GM12878 (cell line): ENCODE results near the gene C20orf173. TPM values are rescaled to one million over a fixed set of nuclear protein-coding genes. Genes with fewer than 3 reads are reported as not detected.

Experiments
- ATAC-seq: fragments of 200-7000 bp; cut with Tn5 transposase; 3 replicates; pipeline ENCODE4 v1.9.1; 2020; ENCODE audit warnings: mild to moderate bottlenecking, moderate library complexity
- BruUV-seq: library from RNA; stranded (reverse); fragments of 400-500 nt; replicated peaks from 2 replicates; lab custom pipeline; 2021; lab: Mats Ljungman, UMichigan
- CTCF ChIA-PET: fragments of 300-600 bp; sonication (Branson Sonifier 250); formaldehyde crosslinking; extraction: SDS; loops from one replicate; lab custom pipeline; 2021; ENCODE audit warnings: inconsistent platforms; lab: Yijun Ruan, JAX
- POLR2A ChIA-PET: fragments of 350-600 bp; formaldehyde crosslinking; extraction: SDS; loops from one replicate; lab custom pipeline; 2021; ENCODE audit warnings: inconsistent platforms; lab: Charles Lee
- RAD21 ChIA-PET: fragments of 300-600 bp; sonication (Branson Sonifier 250); formaldehyde crosslinking; loops from one replicate; lab custom pipeline; 2023; ENCODE audit warnings: antibody characterized with exemption; ENCODE audit not compliant: unreplicated experiment; lab: Charles Lee
- SMC1A ChIA-PET: fragments of 300-600 bp; sonication (Branson Sonifier 250); formaldehyde crosslinking; loops from one replicate; lab custom pipeline; 2023; ENCODE audit not compliant: unreplicated experiment, uncharacterized antibody; lab: Charles Lee
- DNase-seq: peaks from one replicate; pipeline ENCODE4 v3.0.0-alpha.2; 2011; ENCODE audit warnings: low read depth, low spot score
- FAIRE-seq: peaks from 3 replicates; lab custom pipeline; 2011; peaks lifted over from hg19 to GRCh38; lab: Jason Lieb, UNC
- H2AFZ ChIP-seq: 2 replicates; pipeline ENCODE4 v1.6.0; 2011; ENCODE audit warnings: low read depth, low read length, control low read depth; ENCODE audit not compliant: control insufficient read depth
- H3K27ac ChIP-seq: 2 replicates; pipeline ENCODE4 v1.5.1; 2011; ENCODE audit warnings: control low read depth; ENCODE audit not compliant: control insufficient read depth, insufficient read depth
- H3K27me3 ChIP-seq, 2 experiments: replicated peaks in 1 of 2; 2 replicates each; pipeline versions ENCODE4 v1.6.0 to v1.6.1; 2011; ENCODE audit warnings: low read length in 1 of 2; ENCODE audit not compliant: control insufficient read depth in 2 of 2, insufficient read depth in 2 of 2
- H3K36me3 ChIP-seq, 2 experiments: 2 replicates each; pipeline ENCODE4 v1.5.1; 2011; ENCODE audit warnings: low read length in 1 of 2; ENCODE audit not compliant: control insufficient read depth in 2 of 2, insufficient read depth in 2 of 2
- H3K4me1 ChIP-seq: 2 replicates; pipeline ENCODE4 v1.6.1; 2011; ENCODE audit warnings: mild to moderate bottlenecking, low read length, moderate library complexity, mixed read lengths; ENCODE audit not compliant: control insufficient read depth, insufficient read depth
- H3K4me2 ChIP-seq: 2 replicates; pipeline ENCODE4 v1.6.0; 2011; ENCODE audit warnings: control low read depth; ENCODE audit not compliant: control insufficient read depth, insufficient read depth
- H3K4me3 ChIP-seq: fragments of 200-600 bp; sonication (generic); 2 replicates; pipeline ENCODE4 v1.5.1; 2016
- H3K79me2 ChIP-seq: 2 replicates; pipeline ENCODE4 v1.6.0; 2011; ENCODE audit warnings: low read length; ENCODE audit not compliant: control insufficient read depth, insufficient read depth
- H3K9ac ChIP-seq: 2 replicates; pipeline ENCODE4 v1.8.0; 2011; ENCODE audit warnings: low read length, control low read depth, mixed read lengths; ENCODE audit not compliant: control insufficient read depth, insufficient read depth
- H3K9me3 ChIP-seq: replicated peaks from 3 replicates; pipeline ENCODE4 v1.5.1; 2011; ENCODE audit warnings: mild to moderate bottlenecking, low read length; ENCODE audit not compliant: control insufficient read depth, insufficient read depth
- H4K20me1 ChIP-seq: 2 replicates; pipeline ENCODE4 v1.6.0; 2011; ENCODE audit not compliant: control insufficient read depth, insufficient read depth
- ATF2 ChIP-seq: IDR thresholded peaks from 2 replicates; pipeline ENCODE4 v1.6.1; 2012; ENCODE audit warnings: low read length, inconsistent platforms
- CBFB ChIP-seq: IDR thresholded peaks from 2 replicates; pipeline ENCODE4 v1.6.1; 2016; ENCODE audit warnings: antibody characterized with exemption, low read depth
- EGR1 ChIP-seq, 2 experiments: IDR thresholded peaks; 1 replicate in 1 of 2; 2 replicates in 1 of 2; pipeline ENCODE4 v1.6.1; 2011 to 2012; ENCODE audit warnings: low read depth in 2 of 2, low read length in 2 of 2, borderline replicate concordance in 1 of 2, mild to moderate bottlenecking in 1 of 2, moderate library complexity in 1 of 2
- GATAD2B ChIP-seq: fragments of 450-650 bp; conservative IDR thresholded peaks from 2 replicates; pipeline ENCODE4 v1.6.1; 2017; ENCODE audit warnings: low read depth, mild to moderate bottlenecking, moderate library complexity
- POLR2AphosphoS2 ChIP-seq: IDR thresholded peaks from 2 replicates; pipeline ENCODE4 v1.6.1; 2011; ENCODE audit warnings: low read depth, mild to moderate bottlenecking, low read length, improper control_type of control experiment, moderate library complexity
- RAD21 ChIP-seq: IDR thresholded peaks from 2 replicates; pipeline ENCODE4 v1.6.1; 2011; ENCODE audit warnings: mild to moderate bottlenecking, low read depth, low read length, moderate library complexity; ENCODE audit not compliant: insufficient read depth
- RUNX3 ChIP-seq: IDR thresholded peaks from 2 replicates; pipeline ENCODE4 v1.6.1; 2012; ENCODE audit warnings: low read length, inconsistent platforms
- STAT1 ChIP-seq: fragments of 450-650 bp; conservative IDR thresholded peaks from 2 replicates; pipeline ENCODE4 v1.6.1; 2014; ENCODE audit warnings: antibody characterized with exemption, mild to moderate bottlenecking
- STAT3 ChIP-seq: IDR thresholded peaks from 2 replicates; pipeline ENCODE4 v1.6.1; 2011; ENCODE audit warnings: low read depth, low read length, improper control_type of control experiment
- SUPT20H ChIP-seq: IDR thresholded peaks from 2 replicates; pipeline ENCODE4 v1.6.1; 2011; ENCODE audit warnings: low read depth, mild to moderate bottlenecking, low read length, moderate library complexity, borderline replicate concordance; ENCODE audit not compliant: control insufficient read depth
- TCF3 ChIP-seq: IDR thresholded peaks from 2 replicates; pipeline ENCODE4 v1.6.1; 2012; ENCODE audit warnings: low read depth, mild to moderate bottlenecking, low read length, borderline replicate concordance; ENCODE audit not compliant: insufficient read depth
- ZNF217 ChIP-seq: fragments of 450-650 bp; IDR thresholded peaks from 2 replicates; pipeline ENCODE4 v1.6.1; 2017; ENCODE audit warnings: antibody characterized with exemption, mild to moderate bottlenecking
- ZNF384 ChIP-seq: IDR thresholded peaks from 2 replicates; pipeline ENCODE4 v1.6.1; 2012; ENCODE audit warnings: low read depth, mild to moderate bottlenecking, low read length, improper control_type of control experiment, borderline replicate concordance
- ZZZ3 ChIP-seq: IDR thresholded peaks from 2 replicates; pipeline ENCODE4 v1.6.1; 2011; ENCODE audit warnings: low read depth; ENCODE audit not compliant: control insufficient read depth, insufficient read length
- in situ Hi-C: fragments of 300-500 bp; cut with MboI; formaldehyde crosslinking; loops from 9 replicates; pipeline ENCODE4 v1.14.3; 2018; ENCODE audit warnings: mixed read lengths
- intact Hi-C: fragments of 100-400 bp; cut with micrococcal nuclease; formaldehyde crosslinking; loops from one replicate; pipeline ENCODE4 v1.14.2; 2022; ENCODE audit not compliant: unreplicated experiment
- polyA plus RNA-seq, 11 experiments: library from polyadenylated mRNA; depleted of rRNA in 4 of 11; unstranded in 6 of 11; stranded (reverse) in 5 of 11; fragments of >200 nt; fragmentation: Nextera tagmentation in 4 of 11; fragmentation: Illumina TruSeq in 1 of 11; extraction: Ambion mirVana in 4 of 11; extraction: Trizol in 1 of 11; gene quantifications; 1 replicate in 1 of 11; 2 replicates in 10 of 11; pipeline versions ENCODE4 v1.2.1 to v1.2.3, GENCODE V29; 2011 to 2016; ENCODE audit warnings: inconsistent platforms in 2 of 11, missing spikeins in 2 of 11, low read depth in 1 of 11
- total RNA-seq, 4 experiments: library from RNA; depleted of rRNA in 3 of 4; stranded (reverse); fragments of >200 nt in 3 of 4; fragmentation: Illumina TruSeq in 1 of 4; extraction: Trizol in 1 of 4; gene quantifications; 2 replicates each; pipeline versions ENCODE4 v1.2.1 to v1.2.3, GENCODE V29; 2013 to 2021
- TF ChIP-seq, protein P1 (sequence below): fragments of 150-350 bp; IDR thresholded peaks from 2 replicates; pipeline ENCODE4 v1.6.1; 2014; ENCODE audit warnings: mild to moderate bottlenecking, low read depth, low read length
- TF ChIP-seq, protein P2 (sequence below): fragments of 450-650 bp; formaldehyde crosslinking; IDR thresholded peaks from 2 replicates; pipeline ENCODE4 v1.4.0; 2022; ENCODE audit warnings: mild to moderate bottlenecking, moderate library complexity
- TF ChIP-seq, protein P3 (sequence below): fragments of 450-650 bp; IDR thresholded peaks from 2 replicates; pipeline ENCODE4 v1.6.1; 2018; ENCODE audit warnings: mild to moderate bottlenecking, low read depth, moderate library complexity; ENCODE audit not compliant: partially characterized antibody

C20orf173 gene
- total and polyA plus RNA-seq, 10 of the 15 experiments (the other 5 are each of a cell fraction or from before 2014, with no cell fraction given), result not detected

DNA sequence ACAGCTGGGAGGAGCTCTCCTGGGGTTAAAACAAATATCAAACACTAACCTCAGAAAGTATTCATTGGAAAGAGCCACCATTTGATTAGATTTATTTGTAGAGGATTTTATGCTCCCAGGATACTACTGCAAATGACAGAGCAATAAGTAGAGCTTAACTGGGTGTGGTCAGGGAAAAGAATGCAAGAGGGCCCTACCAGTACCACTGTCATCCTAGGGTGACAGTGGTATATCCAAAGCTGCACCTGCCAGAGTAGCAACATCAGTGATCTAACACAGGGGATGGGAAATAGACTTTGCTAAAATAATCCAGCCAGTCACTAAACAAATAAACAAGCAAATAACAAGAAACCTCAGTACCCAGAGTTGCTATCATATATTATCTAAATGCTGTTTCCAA lies 42.1 kb upstream of the C20orf173 start:
- BruUV-seq, result no TSS peak
- H3K79me2 ChIP-seq, result no peaks in the 10 kb centered on the region
- ChIA-PET SMC1A (no interaction called here), RAD21 (no interaction called here), POLR2A (no interaction called here), CTCF (interaction anchor here (0.9 to 1.2 kb wide), 2 partner anchors 19 to 50 kb away, joined by 3 read pairs; no protein-coding TSS in a partner anchor)
- no peak overlapping the region for H3K4me3 ChIP-seq
- H3K36me3 ChIP-seq, result no peaks in the 10 kb centered on the region
- in situ Hi-C loops, result no loop called here
- no peak overlapping the region for H3K27ac ChIP-seq
- intact Hi-C loops, result no loop called here
- no peak for DNase-seq
- no peak overlapping the region for H3K4me2 ChIP-seq
- no peak for ATAC-seq
- H3K9me3 ChIP-seq, result peaks cover 2% of the 10 kb centered on the region; the same call in 1 of the 3 replicates
- no peak overlapping the region for H2AFZ ChIP-seq
- H3K9ac ChIP-seq, result no peak overlapping the region
- no peaks in the 10 kb centered on the region for H4K20me1 ChIP-seq
- no peak for FAIRE-seq
- no peaks in the 10 kb centered on the region for H3K27me3 ChIP-seq
- H3K4me1 ChIP-seq, result no peaks in the 10 kb centered on the region
- TF ChIP-seq ZZZ3, result no peak
- TF ChIP-seq ZNF384, result no peak
- TF ChIP-seq GATAD2B, result no peak
- no peak for TF ChIP-seq EGR1 (IDR thresholded peaks at IDR 0.05; ENCODE audit: borderline replicate concordance in 1 of 2, low read depth in 2 of 2, low read length in 2 of 2)
- TF ChIP-seq ZNF217, result no peak
- TF ChIP-seq STAT3, result no peak
- no peak for TF ChIP-seq RAD21
- no peak for TF ChIP-seq RUNX3
- TF ChIP-seq CBFB, result no peak
- TF ChIP-seq TCF3, result no peak
- TF ChIP-seq, protein P1, sequence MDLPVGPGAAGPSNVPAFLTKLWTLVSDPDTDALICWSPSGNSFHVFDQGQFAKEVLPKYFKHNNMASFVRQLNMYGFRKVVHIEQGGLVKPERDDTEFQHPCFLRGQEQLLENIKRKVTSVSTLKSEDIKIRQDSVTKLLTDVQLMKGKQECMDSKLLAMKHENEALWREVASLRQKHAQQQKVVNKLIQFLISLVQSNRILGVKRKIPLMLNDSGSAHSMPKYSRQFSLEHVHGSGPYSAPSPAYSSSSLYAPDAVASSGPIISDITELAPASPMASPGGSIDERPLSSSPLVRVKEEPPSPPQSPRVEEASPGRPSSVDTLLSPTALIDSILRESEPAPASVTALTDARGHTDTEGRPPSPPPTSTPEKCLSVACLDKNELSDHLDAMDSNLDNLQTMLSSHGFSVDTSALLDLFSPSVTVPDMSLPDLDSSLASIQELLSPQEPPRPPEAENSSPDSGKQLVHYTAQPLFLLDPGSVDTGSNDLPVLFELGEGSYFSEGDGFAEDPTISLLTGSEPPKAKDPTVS, result no peak
- TF ChIP-seq ATF2, result no peak
- TF ChIP-seq, protein P2, sequence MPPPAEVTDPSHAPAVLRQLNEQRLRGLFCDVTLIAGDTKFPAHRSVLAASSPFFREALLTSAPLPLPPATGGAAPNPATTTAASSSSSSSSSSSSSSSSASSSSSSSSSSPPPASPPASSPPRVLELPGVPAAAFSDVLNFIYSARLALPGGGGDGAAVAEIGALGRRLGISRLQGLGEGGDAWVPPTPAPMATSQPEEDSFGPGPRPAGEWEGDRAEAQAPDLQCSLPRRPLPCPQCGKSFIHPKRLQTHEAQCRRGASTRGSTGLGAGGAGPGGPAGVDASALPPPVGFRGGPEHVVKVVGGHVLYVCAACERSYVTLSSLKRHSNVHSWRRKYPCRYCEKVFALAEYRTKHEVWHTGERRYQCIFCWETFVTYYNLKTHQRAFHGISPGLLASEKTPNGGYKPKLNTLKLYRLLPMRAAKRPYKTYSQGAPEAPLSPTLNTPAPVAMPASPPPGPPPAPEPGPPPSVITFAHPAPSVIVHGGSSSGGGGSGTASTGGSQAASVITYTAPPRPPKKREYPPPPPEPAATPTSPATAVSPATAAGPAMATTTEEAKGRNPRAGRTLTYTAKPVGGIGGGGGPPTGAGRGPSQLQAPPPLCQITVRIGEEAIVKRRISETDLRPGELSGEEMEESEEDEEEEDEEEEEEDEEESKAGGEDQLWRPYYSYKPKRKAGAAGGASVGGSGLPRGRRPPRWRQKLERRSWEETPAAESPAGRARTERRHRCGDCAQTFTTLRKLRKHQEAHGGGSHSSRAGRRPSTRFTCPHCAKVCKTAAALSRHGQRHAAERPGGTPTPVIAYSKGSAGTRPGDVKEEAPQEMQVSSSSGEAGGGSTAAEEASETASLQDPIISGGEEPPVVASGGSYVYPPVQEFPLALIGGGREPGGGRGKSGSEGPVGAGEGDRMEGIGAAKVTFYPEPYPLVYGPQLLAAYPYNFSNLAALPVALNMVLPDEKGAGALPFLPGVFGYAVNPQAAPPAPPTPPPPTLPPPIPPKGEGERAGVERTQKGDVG, result no peak
- TF ChIP-seq STAT1, result no peak
- TF ChIP-seq SUPT20H, result no peak
- no peak for TF ChIP-seq POLR2AphosphoS2
- TF ChIP-seq, protein P3, sequence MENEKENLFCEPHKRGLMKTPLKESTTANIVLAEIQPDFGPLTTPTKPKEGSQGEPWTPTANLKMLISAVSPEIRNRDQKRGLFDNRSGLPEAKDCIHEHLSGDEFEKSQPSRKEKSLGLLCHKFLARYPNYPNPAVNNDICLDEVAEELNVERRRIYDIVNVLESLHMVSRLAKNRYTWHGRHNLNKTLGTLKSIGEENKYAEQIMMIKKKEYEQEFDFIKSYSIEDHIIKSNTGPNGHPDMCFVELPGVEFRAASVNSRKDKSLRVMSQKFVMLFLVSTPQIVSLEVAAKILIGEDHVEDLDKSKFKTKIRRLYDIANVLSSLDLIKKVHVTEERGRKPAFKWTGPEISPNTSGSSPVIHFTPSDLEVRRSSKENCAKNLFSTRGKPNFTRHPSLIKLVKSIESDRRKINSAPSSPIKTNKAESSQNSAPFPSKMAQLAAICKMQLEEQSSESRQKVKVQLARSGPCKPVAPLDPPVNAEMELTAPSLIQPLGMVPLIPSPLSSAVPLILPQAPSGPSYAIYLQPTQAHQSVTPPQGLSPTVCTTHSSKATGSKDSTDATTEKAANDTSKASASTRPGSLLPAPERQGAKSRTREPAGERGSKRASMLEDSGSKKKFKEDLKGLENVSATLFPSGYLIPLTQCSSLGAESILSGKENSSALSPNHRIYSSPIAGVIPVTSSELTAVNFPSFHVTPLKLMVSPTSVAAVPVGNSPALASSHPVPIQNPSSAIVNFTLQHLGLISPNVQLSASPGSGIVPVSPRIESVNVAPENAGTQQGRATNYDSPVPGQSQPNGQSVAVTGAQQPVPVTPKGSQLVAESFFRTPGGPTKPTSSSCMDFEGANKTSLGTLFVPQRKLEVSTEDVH, result no peak
